NCI-H1436 (cell line): Measurements from ENCODE around the gene EVA1C.
A peak's percentile ranks its signal among the peaks of the same experiment; 100 is the strongest.
"Not testable (repeated sequence)": the region's sequence is repeated elsewhere in the genome, so short reads cannot be mapped to it uniquely, and the experiment has no call there.

Experiments
- DNase-seq: peaks from one replicate; lab custom pipeline; 2025; lab: John Stamatoyannopoulos, UW

EVA1C gene

GRCh38 chr21:32462564-32462963 is 50.1 kb downstream of the EVA1C start:
- DNase-seq = not testable (repeated sequence)

- DNase-seq = no peak
Measured at GRCh38 chr21:32463367-32463766, 50.9 kb downstream of the EVA1C start.

GRCh38 chr21:32463889-32464300 is 51.4 kb downstream of the EVA1C start:
- no peak for DNase-seq

- DNase-seq = no peak
Measured at GRCh38 chr21:32467291-32467690, 54.8 kb downstream of the EVA1C start.

GRCh38 chr21:32468681-32469111 is 56.2 kb downstream of the EVA1C start:
- no peak for DNase-seq

GRCh38 chr21:32469628-32470027 is 57.1 kb downstream of the EVA1C start:
- DNase-seq = no peak

- DNase-seq = no peak
Measured at GRCh38 chr21:32470206-32470605, 57.7 kb downstream of the EVA1C start.

GRCh38 chr21:32472890-32473765 is 60.6 kb downstream of the EVA1C start:
- DNase-seq = no peak

GRCh38 chr21:32474179-32475059 is 61.9 kb downstream of the EVA1C start:
- DNase-seq = no peak

- no peak for DNase-seq
Measured at GRCh38 chr21:32475162-32475812, 62.8 kb downstream of the EVA1C start.

- DNase-seq = no peak
Measured at GRCh38 chr21:32476661-32477423, 64.3 kb downstream of the EVA1C start.

- DNase-seq = no peak
Measured at GRCh38 chr21:32477424-32477745, 64.9 kb downstream of the EVA1C start.

- peak; percentile 45 for DNase-seq
Measured at GRCh38 chr21:32481875-32482408, 69.4 kb downstream of the EVA1C start.

GRCh38 chr21:32482565-32483292 is 70.2 kb downstream of the EVA1C start:
- DNase-seq = no peak

- DNase-seq = no peak
Measured at GRCh38 chr21:32483293-32483595, 70.7 kb downstream of the EVA1C start.

- no peak for DNase-seq
Measured at GRCh38 chr21:32484706-32485380, 72.3 kb downstream of the EVA1C start.

- no peak for DNase-seq
Measured at GRCh38 chr21:32492376-32492775, 79.9 kb downstream of the EVA1C start.

- DNase-seq = no peak
Measured at GRCh38 chr21:32494934-32495709, 82.6 kb downstream of the EVA1C start.

- DNase-seq = no peak
Measured at GRCh38 chr21:32496568-32496967, 84.1 kb downstream of the EVA1C start.
